ENCODE data around the gene ESRP2. TPM values are rescaled to one million over a fixed set of nuclear protein-coding genes. Genes with fewer than 3 reads are reported as not detected.

ESRP2 gene
- total RNA-seq, 4 donors from 2014 or later: 0.13 to 2.9 TPM; not detected in 2

DNA sequence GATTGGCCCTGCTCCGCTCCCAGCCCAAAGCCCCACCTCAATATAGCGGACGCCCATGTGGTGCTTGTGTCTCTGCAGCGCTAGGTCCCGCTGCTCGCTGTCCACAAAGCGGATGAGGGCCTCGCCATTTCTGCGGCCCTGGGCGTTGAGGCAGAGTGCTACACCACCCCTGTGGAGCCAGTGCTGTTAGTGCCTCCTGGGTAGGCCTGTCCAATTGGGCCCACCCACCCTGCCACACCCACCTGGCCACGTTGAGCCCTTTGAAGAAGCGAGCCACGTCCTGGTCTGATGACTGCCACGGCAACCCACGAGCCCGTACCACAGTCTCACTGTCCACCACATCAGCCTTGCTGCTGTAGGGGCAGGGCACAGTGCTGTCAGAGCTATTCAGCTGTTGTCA, 3.6 kb downstream of the ESRP2 start:
- no peak for ATAC-seq
- TF ChIP-seq POLR2A (IDR thresholded peaks at IDR 0.05): no peak
- no peak for TF ChIP-seq POLR2AphosphoS5 (IDR thresholded peaks at IDR 0.05)
- no peak for TF ChIP-seq EP300 (IDR thresholded peaks at IDR 0.05)
- TF ChIP-seq CTCF (IDR thresholded peaks at IDR 0.05): no peak
- Histone ChIP-seq H3K4me3 (no peak overlapping the region), H3K4me1 (peaks cover 0 to 46% (median 8%) of the 10 kb centered on the region in 3 donors), H3K27ac (no peak overlapping the region), H3K27me3 (no peaks in the 10 kb centered on the region), H3K36me3 (peaks cover 0 to 37% of the 10 kb centered on the region in 2 donors), H3K9me3 (no peaks in the 10 kb centered on the region)
- 70% methylated on average over 2 of the region's 16 CpGs; no CpG with 5 or more reads in 1 of the 2 donors for WGBS, 2 donors (ENCODE audit: low coverage in 1 of 2)

DNA sequence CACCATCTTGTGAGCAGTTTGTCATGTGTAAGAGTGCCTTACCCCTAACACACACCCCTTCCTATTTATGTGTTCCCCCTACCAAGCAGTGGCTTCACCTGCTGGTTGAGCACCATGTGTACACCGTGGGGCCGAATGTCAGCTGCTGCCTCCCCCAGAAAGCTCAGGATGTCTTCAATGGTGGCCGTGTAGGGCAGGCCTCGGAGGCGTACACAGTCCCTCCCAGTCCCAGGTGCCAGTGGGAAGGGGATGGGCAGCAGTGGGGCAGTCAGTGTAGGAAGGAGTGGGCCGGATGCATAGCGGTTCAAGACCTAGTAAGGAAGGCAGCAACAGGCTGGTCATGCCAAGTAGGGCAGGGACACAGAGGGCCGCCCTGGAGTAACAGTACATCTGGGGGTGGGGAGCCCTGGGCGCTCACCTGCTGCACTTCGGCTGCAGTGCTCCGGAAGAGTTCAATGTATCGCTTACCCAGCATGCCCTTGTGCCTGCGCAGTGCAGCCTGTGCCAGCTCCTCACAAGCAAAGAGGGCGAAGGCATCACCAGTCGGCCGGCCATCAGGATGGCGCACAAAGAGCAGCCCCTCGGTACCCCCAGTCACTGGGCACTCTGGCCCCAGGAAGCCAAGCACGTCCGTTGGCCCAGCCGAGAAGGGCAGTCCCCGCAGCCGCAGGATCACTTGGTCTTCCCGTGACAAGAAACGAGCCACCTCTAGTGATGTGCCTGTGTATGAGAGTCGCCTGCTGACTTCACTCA, 4.4 kb downstream of the ESRP2 start:
- 100% methylated on average over 1 of the region's 26 CpGs; no CpG with 5 or more reads in 1 of the 2 donors for WGBS, 2 donors (ENCODE audit: low coverage in 1 of 2)
- Histone ChIP-seq H3K36me3 (peaks cover 0 to 42% of the 10 kb centered on the region in 2 donors), H3K27ac (no peak overlapping the region), H3K27me3 (no peaks in the 10 kb centered on the region), H3K4me3 (no peak overlapping the region), H3K9me3 (no peaks in the 10 kb centered on the region), H3K4me1 (peaks cover 0 to 40% (median 5%) of the 10 kb centered on the region in 3 donors)
- ATAC-seq: no peak
- TF ChIP-seq CTCF (IDR thresholded peaks at IDR 0.05) (no peak), EP300 (IDR thresholded peaks at IDR 0.05) (no peak), POLR2A (IDR thresholded peaks at IDR 0.05) (no peak), POLR2AphosphoS5 (IDR thresholded peaks at IDR 0.05) (no peak)

DNA sequence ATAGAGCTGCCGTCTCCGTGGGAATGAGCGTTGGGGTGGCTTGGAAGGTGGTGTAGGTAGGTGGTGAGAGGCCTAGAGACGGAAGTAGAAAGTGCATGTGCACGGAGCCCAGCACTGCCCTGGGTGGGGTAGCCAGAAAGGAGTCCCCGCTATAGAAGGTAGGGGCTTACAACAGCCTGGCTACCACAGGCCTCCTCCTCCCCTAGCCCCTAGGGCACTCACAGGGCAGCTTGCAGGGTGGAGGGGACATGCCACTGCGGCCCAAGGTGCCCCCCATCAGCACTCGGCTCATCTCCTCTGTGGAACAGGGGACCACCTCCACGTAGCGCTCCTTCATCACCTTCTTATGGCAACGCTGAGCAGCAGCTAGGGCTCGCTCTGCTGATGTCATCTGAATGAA, 5.0 kb downstream of the ESRP2 start:
- Histone ChIP-seq H3K36me3 (peaks cover 0 to 48% of the 10 kb centered on the region in 2 donors), H3K4me1 (peaks cover 0 to 34% (median 5%) of the 10 kb centered on the region in 3 donors), H3K4me3 (no peak overlapping the region), H3K27me3 (no peaks in the 10 kb centered on the region), H3K27ac (no peak overlapping the region), H3K9me3 (no peaks in the 10 kb centered on the region)
- TF ChIP-seq POLR2A (IDR thresholded peaks at IDR 0.05): no peak
- TF ChIP-seq POLR2AphosphoS5 (IDR thresholded peaks at IDR 0.05): no peak
- TF ChIP-seq CTCF (IDR thresholded peaks at IDR 0.05): no peak
- TF ChIP-seq EP300 (IDR thresholded peaks at IDR 0.05): no peak
- ATAC-seq: no peak
- 80 to 89% methylated on average over 2 to 10 of the region's 12 CpGs for WGBS, 2 donors (ENCODE audit: low coverage in 1 of 2)

DNA sequence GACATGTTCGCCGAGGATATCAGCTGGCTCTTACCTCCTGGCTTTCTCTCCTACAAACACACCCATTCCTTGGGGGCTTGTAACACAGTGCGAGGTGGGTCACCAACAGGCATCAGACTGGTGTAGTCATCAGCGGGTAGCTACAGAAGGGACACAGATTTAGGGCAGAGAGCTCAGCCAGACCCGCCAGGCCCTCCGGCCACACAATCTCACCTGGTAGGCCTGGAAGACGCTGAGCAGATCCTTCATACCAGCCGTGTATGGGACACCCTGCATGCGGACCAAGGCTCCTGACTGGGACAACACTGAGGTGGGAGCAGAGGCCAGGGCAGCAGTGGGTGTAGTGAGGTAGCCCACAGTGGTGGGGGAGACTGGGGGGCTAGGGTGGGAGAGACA, 5.8 kb downstream of the ESRP2 start:
- 100% methylated on average over 2 of the region's 9 CpGs; no CpG with 5 or more reads in 1 of the 2 donors for WGBS, 2 donors (ENCODE audit: low coverage in 1 of 2)
- no peak for ATAC-seq
- TF ChIP-seq POLR2AphosphoS5 (IDR thresholded peaks at IDR 0.05) (no peak), EP300 (IDR thresholded peaks at IDR 0.05) (no peak), CTCF (IDR thresholded peaks at IDR 0.05) (no peak), POLR2A (IDR thresholded peaks at IDR 0.05) (no peak)
- H3K4me3 ChIP-seq: no peak overlapping the region
- H3K27ac ChIP-seq: no peak overlapping the region
- H3K36me3 ChIP-seq: peaks cover 0 to 48% of the 10 kb centered on the region in 2 donors
- peaks cover 0 to 26% (median 5%) of the 10 kb centered on the region in 3 donors for H3K4me1 ChIP-seq
- no peaks in the 10 kb centered on the region for H3K9me3 ChIP-seq
- H3K27me3 ChIP-seq: no peaks in the 10 kb centered on the region
